HCT116 (cell line): ENCODE measurements around the gene TRMU. TPM values are rescaled to one million over a fixed set of nuclear protein-coding genes. Genes with fewer than 3 reads are reported as not detected.

ENCODE experiments used
- ATAC-seq: fragments of 200-7000 bp; cut with Tn5 transposase; 2 replicates; pipeline ENCODE4 v1.9.1; 2020; ENCODE audit warnings: mild to moderate bottlenecking, moderate library complexity
- BruUV-seq: library from RNA; stranded (reverse); fragments of 400-500 nt; replicated peaks from 2 replicates; lab custom pipeline; 2021; lab: Mats Ljungman, UMichigan
- CTCF ChIA-PET: fragments of 300-600 bp; sonication (Branson Sonifier 250); formaldehyde crosslinking; loops from one replicate; lab custom pipeline; 2021; ENCODE audit warnings: antibody characterized with exemption; lab: Charles Lee
- POLR2A ChIA-PET: fragments of 300-600, 350-600 bp; sonication (Branson Sonifier 250); formaldehyde crosslinking; loops from one replicate; lab custom pipeline; 2021; ENCODE audit warnings: antibody characterized with exemption; lab: Charles Lee
- RAD21 ChIA-PET, 2 experiments: fragments of 300-600 bp; sonication (Branson Sonifier 250); formaldehyde crosslinking; loops; one replicate each; lab custom pipeline; 2023; ENCODE audit warnings: low total read pairs in 2 of 2; ENCODE audit not compliant: uncharacterized antibody in 2 of 2, unreplicated experiment in 2 of 2, low non-redundant PET in 1 of 2; lab: Charles Lee
- DNase-seq: peaks from one replicate; pipeline ENCODE4 v3.0.0-alpha.2; 2010; ENCODE audit warnings: low read depth, low spot score
- H2AFZ ChIP-seq: fragments of 200-600 bp; shearing (Covaris generic), sonication (generic); 2 replicates; pipeline ENCODE4 v1.6.1; 2017; ENCODE audit warnings: low read depth, mixed run types, mixed read lengths, antibody characterized with exemption, low read length; ENCODE audit not compliant: poor library complexity, severe bottlenecking
- H3K27ac ChIP-seq: 2 replicates; pipeline ENCODE4 v1.5.1; 2012; ENCODE audit warnings: low read depth, low read length
- H3K27me3 ChIP-seq: fragments of 200-600 bp; sonication (generic); 2 replicates; pipeline ENCODE4 v1.6.1; 2016; ENCODE audit warnings: mixed run types, low read length, mixed read lengths; ENCODE audit not compliant: insufficient read depth
- H3K36me3 ChIP-seq, 2 experiments: fragments of 200-500 bp in 1 of 2; fragments of 200-600 bp in 1 of 2; sonication (Bioruptor generic) in 1 of 2; sonication (generic) in 1 of 2; 2 replicates each; pipeline versions ENCODE4 v1.5.1 to v1.6.1; 2014 to 2016; ENCODE audit warnings: low read length in 2 of 2, inconsistent platforms in 1 of 2, mixed read lengths in 1 of 2, mixed run types in 1 of 2; ENCODE audit not compliant: insufficient read depth in 2 of 2, control insufficient read depth in 1 of 2
- H3K4me1 ChIP-seq, 2 experiments: fragments of 200-600 bp in 1 of 2; sonication (generic) in 1 of 2; 2 replicates each; pipeline versions ENCODE4 v1.5.1 to v1.6.1; 2012 to 2017; ENCODE audit warnings: low read length in 2 of 2, inconsistent platforms in 1 of 2, mild to moderate bottlenecking in 1 of 2, mixed read lengths in 1 of 2, mixed run types in 1 of 2, moderate library complexity in 1 of 2; ENCODE audit not compliant: insufficient read depth in 2 of 2, control insufficient read depth in 1 of 2
- H3K4me2 ChIP-seq: fragments of 200-600 bp; sonication (generic); 2 replicates; pipeline ENCODE4 v1.6.1; 2017; ENCODE audit warnings: mixed run types, low read length, mixed read lengths
- H3K4me3 ChIP-seq, 2 experiments: fragments of 200-600 bp in 1 of 2; sonication (generic) in 1 of 2; replicated peaks in 1 of 2; 2 replicates each; pipeline ENCODE4 v1.5.1; 2011 to 2016; ENCODE audit warnings: low read length in 2 of 2, control low read depth in 1 of 2, low read depth in 1 of 2, mild to moderate bottlenecking in 1 of 2, mixed read lengths in 1 of 2, mixed run types in 1 of 2
- H3K79me2 ChIP-seq: fragments of 200-600 bp; sonication (generic); 2 replicates; pipeline ENCODE4 v1.6.1; 2017; ENCODE audit warnings: mild to moderate bottlenecking, mixed run types, low read length, moderate library complexity, mixed read lengths; ENCODE audit not compliant: insufficient read depth
- H3K9ac ChIP-seq: fragments of 200-600 bp; sonication (generic); 2 replicates; pipeline ENCODE4 v1.6.1; 2016; ENCODE audit warnings: low read length, mixed read lengths
- H3K9me2 ChIP-seq: fragments of 200-600 bp; sonication (generic), shearing (Covaris generic); 2 replicates; pipeline ENCODE4 v1.6.1; 2017; ENCODE audit warnings: mixed run types, mild to moderate bottlenecking, moderate library complexity; ENCODE audit not compliant: insufficient read depth
- H3K9me3 ChIP-seq, 2 experiments: fragments of 200-500 bp in 1 of 2; fragments of 200-600 bp in 1 of 2; sonication (Bioruptor generic) in 1 of 2; sonication (generic) in 1 of 2; 2 replicates each; pipeline ENCODE4 v1.6.1; 2014 to 2017; ENCODE audit warnings: low read length in 2 of 2, mixed read lengths in 2 of 2, inconsistent platforms in 1 of 2, low read depth in 1 of 2, mild to moderate bottlenecking in 1 of 2, mixed run types in 1 of 2, moderate library complexity in 1 of 2; ENCODE audit not compliant: control insufficient read depth in 1 of 2, insufficient read depth in 1 of 2
- H4K20me1 ChIP-seq: fragments of 200-600 bp; sonication (generic), shearing (Covaris generic); 2 replicates; pipeline ENCODE4 v1.6.1; 2017; ENCODE audit warnings: mixed run types, mild to moderate bottlenecking, moderate library complexity; ENCODE audit not compliant: insufficient read depth
- CBX3 ChIP-seq: IDR thresholded peaks from 2 replicates; pipeline ENCODE4 v1.6.1; 2012; ENCODE audit warnings: low read depth
- CEBPB ChIP-seq: IDR thresholded peaks from 2 replicates; pipeline ENCODE4 v1.6.1; 2012; ENCODE audit warnings: low read depth
- EGR1 ChIP-seq: IDR thresholded peaks from 2 replicates; pipeline ENCODE4 v1.6.1; 2012; ENCODE audit warnings: low read depth
- ELF1 ChIP-seq: IDR thresholded peaks from 2 replicates; pipeline ENCODE4 v1.6.1; 2012; ENCODE audit warnings: low read depth, borderline replicate concordance
- EZH2 ChIP-seq: fragments of 200-600 bp; sonication (generic); IDR thresholded peaks from 2 replicates; pipeline ENCODE4 v1.6.1; 2017; ENCODE audit warnings: antibody characterized with exemption, mixed run types
- EZH2phosphoT487 ChIP-seq: fragments of 200-600 bp; IDR thresholded peaks from 2 replicates; pipeline ENCODE4 v1.6.1; 2018; ENCODE audit warnings: antibody characterized with exemption, borderline replicate concordance
- FOSL1 ChIP-seq: IDR thresholded peaks from 2 replicates; pipeline ENCODE4 v1.6.1; 2012; ENCODE audit warnings: low read depth
- POLR2A ChIP-seq: IDR thresholded peaks from 2 replicates; pipeline ENCODE4 v1.7.0; 2011; ENCODE audit warnings: borderline replicate concordance; ENCODE audit not compliant: insufficient read depth, insufficient read length; ENCODE audit errors: extremely low read depth
- POLR2AphosphoS5 ChIP-seq: IDR thresholded peaks from 2 replicates; pipeline ENCODE4 v1.6.1; 2011; ENCODE audit warnings: mild to moderate bottlenecking, low read depth, low read length, moderate library complexity
- SIN3A ChIP-seq: IDR thresholded peaks from 2 replicates; pipeline ENCODE4 v1.6.1; 2012; ENCODE audit warnings: low read depth
- SP1 ChIP-seq: IDR thresholded peaks from 2 replicates; pipeline ENCODE4 v1.6.1; 2012; ENCODE audit warnings: low read depth
- SRF ChIP-seq: IDR thresholded peaks from 2 replicates; pipeline ENCODE4 v1.6.1; 2012; ENCODE audit warnings: low read depth
- TCF7L2 ChIP-seq: IDR thresholded peaks from 2 replicates; pipeline ENCODE4 v1.7.0; 2011; ENCODE audit warnings: borderline replicate concordance, inconsistent platforms; ENCODE audit not compliant: insufficient read depth, insufficient read length; ENCODE audit errors: extremely low read depth
- YY1 ChIP-seq: IDR thresholded peaks from 2 replicates; pipeline ENCODE4 v1.6.1; 2011; ENCODE audit warnings: low read length, low read depth, moderate library complexity, mild to moderate bottlenecking; ENCODE audit not compliant: insufficient replicate concordance; ENCODE audit errors: extremely low read depth
- ZNF274 ChIP-seq: fragments of 200-500 bp; sonication (Bioruptor generic); IDR thresholded peaks from 2 replicates; pipeline ENCODE4 v1.6.1; 2014; ENCODE audit warnings: mild to moderate bottlenecking, low read depth, low read length, inconsistent platforms
- intact Hi-C: fragments of 100-400 bp; cut with micrococcal nuclease; formaldehyde crosslinking; loops from 2 replicates; pipeline ENCODE4 v1.10.0; 2022
- total RNA-seq: library from RNA; stranded (reverse); gene quantifications from one replicate; pipeline ENCODE4 v1.2.1, GENCODE V29; 2021; ENCODE audit not compliant: unreplicated experiment
- TF ChIP-seq, protein P1 (sequence below): IDR thresholded peaks from 2 replicates; pipeline ENCODE4 v1.6.1; 2011; ENCODE audit warnings: mild to moderate bottlenecking, low read length, moderate library complexity; ENCODE audit not compliant: insufficient replicate concordance; ENCODE audit errors: extremely low read depth
- TF ChIP-seq, protein P2 (sequence below): IDR thresholded peaks from 2 replicates; pipeline ENCODE4 v1.6.1; 2012
- TF ChIP-seq, protein P3 (sequence below), 3 experiments: fragments of 200-600 bp in 1 of 3; sonication (generic) in 1 of 3; IDR thresholded peaks in 2 of 3; conservative IDR thresholded peaks in 1 of 3; 2 replicates each; pipeline ENCODE4 v1.5.1; 2012 to 2017; ENCODE audit warnings: low read depth in 2 of 3, low read length in 2 of 3, antibody characterized with exemption in 1 of 3, borderline replicate concordance in 1 of 3, control low read depth in 1 of 3, mild to moderate bottlenecking in 1 of 3, mixed read lengths in 1 of 3, mixed run types in 1 of 3, moderate library complexity in 1 of 3; ENCODE audit not compliant: insufficient read depth in 1 of 3

Gene TRMU
- total RNA-seq, 1 experiment from 2014 or later: 65.4 TPM

DNA sequence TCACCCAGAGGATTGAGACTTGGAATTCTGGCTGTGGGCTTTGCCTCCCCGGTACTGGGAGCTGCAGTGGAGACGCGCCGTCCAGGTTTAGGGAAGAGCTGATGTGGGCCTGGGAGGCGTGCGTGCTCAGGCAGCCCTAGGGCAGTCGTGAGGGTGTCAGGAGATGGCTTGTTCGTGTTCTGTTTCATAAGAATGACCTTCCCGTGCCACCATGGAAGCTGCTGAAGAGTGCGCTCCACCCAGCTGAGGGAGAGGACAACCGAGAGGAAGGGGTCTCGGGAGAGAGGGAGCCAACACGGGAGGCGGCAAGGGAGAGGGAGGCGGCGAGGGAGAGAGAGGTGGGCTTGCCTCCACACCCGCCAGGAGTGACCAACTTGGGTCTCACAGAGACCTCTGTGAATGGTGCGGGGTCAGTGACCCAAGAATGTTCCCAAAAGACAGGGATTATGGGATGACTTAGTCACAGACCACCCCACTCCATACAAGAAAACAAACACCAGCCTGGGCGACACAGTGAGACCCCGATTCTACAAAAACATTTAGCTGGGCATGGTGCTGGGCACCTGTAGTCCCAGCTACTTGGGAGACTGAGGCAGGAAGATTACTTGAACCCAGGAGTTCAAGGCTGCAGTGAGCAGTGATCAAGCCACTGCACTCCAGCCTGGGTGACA, 14.7 kb upstream of the TRMU start:
- BruUV-seq: no TSS peak

More for the DNA sequence above, 14.7 kb upstream of the TRMU start:
- CTCF ChIA-PET: no interaction called here
- peaks cover 30% of the 10 kb centered on the region; the same call in 1 of the 2 replicates for H3K79me2 ChIP-seq
- H4K20me1 ChIP-seq: no peaks in the 10 kb centered on the region
- TF ChIP-seq ZNF274 (no peak), EZH2phosphoT487 (no peak), SP1 (no peak), YY1 (no peak), POLR2AphosphoS5 (no peak), CEBPB (no peak), CBX3 (no peak), EGR1 (no peak), TCF7L2 (no peak), POLR2A (no peak), EZH2 (no peak), ELF1 (no peak), SIN3A (no peak), SRF (no peak), FOSL1 (no peak)
- TF ChIP-seq, protein P1, sequence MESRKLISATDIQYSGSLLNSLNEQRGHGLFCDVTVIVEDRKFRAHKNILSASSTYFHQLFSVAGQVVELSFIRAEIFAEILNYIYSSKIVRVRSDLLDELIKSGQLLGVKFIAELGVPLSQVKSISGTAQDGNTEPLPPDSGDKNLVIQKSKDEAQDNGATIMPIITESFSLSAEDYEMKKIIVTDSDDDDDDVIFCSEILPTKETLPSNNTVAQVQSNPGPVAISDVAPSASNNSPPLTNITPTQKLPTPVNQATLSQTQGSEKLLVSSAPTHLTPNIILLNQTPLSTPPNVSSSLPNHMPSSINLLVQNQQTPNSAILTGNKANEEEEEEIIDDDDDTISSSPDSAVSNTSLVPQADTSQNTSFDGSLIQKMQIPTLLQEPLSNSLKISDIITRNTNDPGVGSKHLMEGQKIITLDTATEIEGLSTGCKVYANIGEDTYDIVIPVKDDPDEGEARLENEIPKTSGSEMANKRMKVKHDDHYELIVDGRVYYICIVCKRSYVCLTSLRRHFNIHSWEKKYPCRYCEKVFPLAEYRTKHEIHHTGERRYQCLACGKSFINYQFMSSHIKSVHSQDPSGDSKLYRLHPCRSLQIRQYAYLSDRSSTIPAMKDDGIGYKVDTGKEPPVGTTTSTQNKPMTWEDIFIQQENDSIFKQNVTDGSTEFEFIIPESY: no peak
- TF ChIP-seq, protein P2, sequence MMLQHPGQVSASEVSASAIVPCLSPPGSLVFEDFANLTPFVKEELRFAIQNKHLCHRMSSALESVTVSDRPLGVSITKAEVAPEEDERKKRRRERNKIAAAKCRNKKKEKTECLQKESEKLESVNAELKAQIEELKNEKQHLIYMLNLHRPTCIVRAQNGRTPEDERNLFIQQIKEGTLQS: no peak
- TF ChIP-seq, protein P3, sequence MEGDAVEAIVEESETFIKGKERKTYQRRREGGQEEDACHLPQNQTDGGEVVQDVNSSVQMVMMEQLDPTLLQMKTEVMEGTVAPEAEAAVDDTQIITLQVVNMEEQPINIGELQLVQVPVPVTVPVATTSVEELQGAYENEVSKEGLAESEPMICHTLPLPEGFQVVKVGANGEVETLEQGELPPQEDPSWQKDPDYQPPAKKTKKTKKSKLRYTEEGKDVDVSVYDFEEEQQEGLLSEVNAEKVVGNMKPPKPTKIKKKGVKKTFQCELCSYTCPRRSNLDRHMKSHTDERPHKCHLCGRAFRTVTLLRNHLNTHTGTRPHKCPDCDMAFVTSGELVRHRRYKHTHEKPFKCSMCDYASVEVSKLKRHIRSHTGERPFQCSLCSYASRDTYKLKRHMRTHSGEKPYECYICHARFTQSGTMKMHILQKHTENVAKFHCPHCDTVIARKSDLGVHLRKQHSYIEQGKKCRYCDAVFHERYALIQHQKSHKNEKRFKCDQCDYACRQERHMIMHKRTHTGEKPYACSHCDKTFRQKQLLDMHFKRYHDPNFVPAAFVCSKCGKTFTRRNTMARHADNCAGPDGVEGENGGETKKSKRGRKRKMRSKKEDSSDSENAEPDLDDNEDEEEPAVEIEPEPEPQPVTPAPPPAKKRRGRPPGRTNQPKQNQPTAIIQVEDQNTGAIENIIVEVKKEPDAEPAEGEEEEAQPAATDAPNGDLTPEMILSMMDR (IDR thresholded peaks at IDR 0.05 in 2 of 3, conservative IDR thresholded peaks at IDR 0.05 in 1 of 3; ENCODE audit: borderline replicate concordance in 1 of 3, insufficient read depth in 1 of 3, low read depth in 2 of 3, low read length in 2 of 3): no peak
- TF ChIP-seq, all 23 proteins: peak for 0
- Histone ChIP-seq H3K9me3 (no peaks in the 10 kb centered on the region), H3K4me1 (no peaks in the 10 kb centered on the region), H2AFZ (no peak overlapping the region), H3K9me2 (no peaks in the 10 kb centered on the region), H3K4me3 (no peak overlapping the region), H3K27ac (no peak overlapping the region), H3K36me3 (peaks cover 35% of the 10 kb centered on the region in 2 experiments), H3K9ac (no peak overlapping the region), H3K4me2 (no peak overlapping the region), H3K27me3 (no peaks in the 10 kb centered on the region)
- no peak for DNase-seq
- RAD21 ChIA-PET: no interaction called here
- POLR2A ChIA-PET: no interaction called here
- ATAC-seq: no peak
- intact Hi-C loops: no loop called here
